Ishikawa (cell line): ENCODE measurements around the gene ZNF667.

Source experiments
- CEBPB ChIP-seq: IDR thresholded peaks from 2 replicates; pipeline ENCODE4 v1.6.1; 2012
- CREB1 ChIP-seq: IDR thresholded peaks from 2 replicates; pipeline ENCODE4 v1.6.1; 2012; ENCODE audit warnings: low read depth
- EP300 ChIP-seq: IDR thresholded peaks from 2 replicates; pipeline ENCODE4 v1.6.1; 2012; ENCODE audit warnings: borderline replicate concordance
- FOXM1 ChIP-seq: IDR thresholded peaks from 2 replicates; pipeline ENCODE4 v1.6.1; 2012; ENCODE audit warnings: low read depth, borderline replicate concordance
- MAX ChIP-seq: IDR thresholded peaks from 2 replicates; pipeline ENCODE4 v1.6.1; 2012
- RAD21 ChIP-seq: IDR thresholded peaks from 2 replicates; pipeline ENCODE4 v1.6.1; 2012; ENCODE audit warnings: low read depth
- TAF1 ChIP-seq: IDR thresholded peaks from 2 replicates; pipeline ENCODE4 v1.6.1; 2012; ENCODE audit warnings: low read depth, mild to moderate bottlenecking
- TEAD4 ChIP-seq: IDR thresholded peaks from 2 replicates; pipeline ENCODE4 v1.6.1; 2012
- YY1 ChIP-seq: IDR thresholded peaks from 2 replicates; pipeline ENCODE4 v1.6.1; 2012; ENCODE audit warnings: low read depth

- TF ChIP-seq EP300, result no peak
- TF ChIP-seq MAX, result no peak
- TF ChIP-seq CEBPB, result no peak
- no peak for TF ChIP-seq FOXM1
- no peak for TF ChIP-seq CREB1
- no peak for TF ChIP-seq RAD21
- no peak for TF ChIP-seq TEAD4
- no peak for TF ChIP-seq TAF1
- no peak for TF ChIP-seq YY1
Measured at GRCh38 chr19:56491399-56491798, 14.3 kb upstream of the ZNF667 start.
